Pancreas (tissue), 10 donors: ENCODE data around the gene LRRC26. TPM values are rescaled to one million over a fixed set of nuclear protein-coding genes. Genes with fewer than 3 reads are reported as not detected.

Experiments used
- ATAC-seq, 4 donors: fragments of 200-7000 bp; cut with Tn5 transposase; one replicate each; pipeline versions ENCODE4 v1.8.0 to v1.9.1; 2020; ENCODE audit warnings: mild to moderate bottlenecking in 4 of 4, moderate library complexity in 4 of 4
- DNase-seq, 6 donors: peaks; one replicate each; pipeline ENCODE4 v3.0.0-alpha.2; 2020
- FAIRE-seq: peaks from 2 replicates; lab custom pipeline; 2012; peaks lifted over from hg19 to GRCh38; lab: Jason Lieb, UNC
- H3K27ac ChIP-seq, 4 donors: fragments of 200-600 bp; sonication (generic); 1 replicate in 3 of 4; 2 replicates in 1 of 4; pipeline versions ENCODE4 v1.5.0 to v1.8.0; 2020
- H3K27me3 ChIP-seq, 4 donors: fragments of 200-600 bp; one replicate each; pipeline ENCODE4 v1.8.0; 2021
- H3K36me3 ChIP-seq, 3 donors: fragments of 200-600 bp; sonication (generic) in 1 of 3; one replicate each; pipeline versions ENCODE4 v1.5.0 to v1.8.0; 2020 to 2021
- H3K4me1 ChIP-seq, 3 donors: fragments of 200-600 bp; one replicate each; pipeline ENCODE4 v1.8.0; 2021
- H3K4me3 ChIP-seq, 4 donors: fragments of 200-600 bp; sonication (generic) in 2 of 4; one replicate each; pipeline versions ENCODE4 v1.5.0 to v1.8.0; 2020 to 2021
- H3K9me3 ChIP-seq, 4 donors: fragments of 200-600 bp; one replicate each; pipeline ENCODE4 v1.8.0; 2021
- WGBS, 2 donors: extraction: QIAGEN DNeasy Blood & Tissue Kit; methylation state at CpG; one replicate each; pipeline ENCODE4 v1.1.7; 2013; 5-methylcytosine and 5-hydroxymethylcytosine counted together
- intact Hi-C, 3 donors: fragments of 100-400 bp; cut with DNase I; formaldehyde crosslinking; loops; one replicate each; pipeline versions ENCODE4 v1.11.1 to v1.14.2; 2022
- polyA plus RNA-seq, 2 donors: library from polyadenylated mRNA; stranded (reverse); fragments of 200-250 nt; gene quantifications; one replicate each; pipeline ENCODE4 v1.2.3, GENCODE V29; 2013
- total RNA-seq, 6 donors: library from RNA; stranded (reverse); fragmentation: NEBNext Ultra II Directional in 4 of 6; extraction: Animal tissue kit (Norgen Biotek cat#: 25700) in 4 of 6; gene quantifications; one replicate each; pipeline versions ENCODE4 v1.2.1 to v1.2.4, GENCODE V29; 2021 to 2023
- TF ChIP-seq, protein P1 (sequence below), 4 donors: fragments of 200-600 bp; sonication (generic) in 3 of 4; IDR thresholded peaks; one replicate each; pipeline versions ENCODE4 v1.5.0 to v1.8.0; 2021; ENCODE audit warnings: antibody characterized with exemption in 4 of 4
- donor health status: healthy with polysubstance abuse.
- donor health status: DM: no; HTN: no; CAD: no; lungs with moderate emphysema.
- donor health status: DM: no; HTN: no; CAD: no.
- donor health status: control.
- donor health status: control.
- donor health status: Bipolar disorder and iron deficiency.
- donor health status: DM: yes; HTN: yes; CAD: no.
- donor health status: DM: no; HTN: no; CAD: no.
- donor health status: DM: no; HTN: no; CAD: no.
- donor health status: DM: yes; HTN: yes; CAD: no.

Gene LRRC26
- total and polyA plus RNA-seq, 8 donors: 0.28 to 0.90 (median 0.49) TPM; not detected in 2

DNA sequence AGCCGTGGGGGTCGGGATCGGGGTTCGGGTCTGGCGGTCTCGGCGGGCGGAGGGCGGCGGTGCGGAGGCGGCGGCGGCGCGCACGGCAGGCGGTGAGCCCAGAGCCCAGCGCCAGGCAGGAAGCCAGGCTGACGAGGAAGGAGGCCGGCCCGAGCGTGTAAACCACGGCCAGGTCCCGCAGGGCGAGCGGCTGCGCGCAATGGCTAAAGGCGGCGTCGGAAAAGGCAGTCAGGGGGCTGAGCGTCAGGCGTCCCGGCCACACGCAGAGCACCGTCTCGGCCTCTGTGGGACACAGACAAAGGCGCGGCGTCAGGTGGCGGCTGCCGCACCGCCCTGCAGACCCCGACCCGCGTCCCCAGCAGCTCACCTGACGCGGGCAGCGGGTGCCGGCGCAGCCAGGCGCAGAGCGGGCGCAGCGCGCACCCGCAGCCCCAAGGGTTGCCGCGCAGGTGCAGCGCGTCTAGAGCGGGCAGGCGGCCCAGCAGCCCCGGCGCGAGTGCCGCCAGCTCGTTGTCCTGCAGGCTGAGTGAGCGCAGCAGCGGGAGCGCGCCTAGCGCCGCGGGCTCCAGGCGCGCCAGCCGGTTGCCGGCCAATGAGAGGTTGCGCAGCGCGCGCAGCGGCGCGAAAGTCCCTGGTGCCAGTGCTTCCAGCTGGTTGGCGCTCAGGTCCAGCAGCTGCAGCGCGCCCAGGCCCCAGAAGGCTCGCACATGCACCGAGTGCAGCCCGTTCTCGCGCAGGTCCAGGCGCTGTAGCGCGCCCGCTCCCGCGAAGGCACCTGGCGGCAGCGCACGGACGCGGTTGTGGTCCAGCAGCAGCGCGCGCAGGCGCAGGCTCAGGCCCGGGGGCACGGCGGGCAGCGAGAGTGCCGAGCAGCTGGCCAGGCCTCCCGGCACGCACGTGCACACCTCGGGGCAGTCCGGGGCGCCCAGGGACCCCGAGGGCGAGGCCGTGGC is 671 bp downstream of the LRRC26 start:
- Histone ChIP-seq H3K27me3 (no peaks in the 10 kb centered on the region), H3K27ac (no peak overlapping the region), H3K4me1 (peaks cover 6 to 14% (median 13%) of the 10 kb centered on the region in 3 donors), H3K36me3 (no peaks in the 10 kb centered on the region), H3K4me3 (peak overlapping the region; percentile 6 to 47 (median 31)), H3K9me3 (no peaks in the 10 kb centered on the region)
- FAIRE-seq (no peak), DNase-seq (peak in 5 of 6 donors; percentile 57 to 80 (median 69)), ATAC-seq (peak; percentile 63 to 82 (median 80))
- intact Hi-C loops: no loop called here
- TF ChIP-seq, protein P1, sequence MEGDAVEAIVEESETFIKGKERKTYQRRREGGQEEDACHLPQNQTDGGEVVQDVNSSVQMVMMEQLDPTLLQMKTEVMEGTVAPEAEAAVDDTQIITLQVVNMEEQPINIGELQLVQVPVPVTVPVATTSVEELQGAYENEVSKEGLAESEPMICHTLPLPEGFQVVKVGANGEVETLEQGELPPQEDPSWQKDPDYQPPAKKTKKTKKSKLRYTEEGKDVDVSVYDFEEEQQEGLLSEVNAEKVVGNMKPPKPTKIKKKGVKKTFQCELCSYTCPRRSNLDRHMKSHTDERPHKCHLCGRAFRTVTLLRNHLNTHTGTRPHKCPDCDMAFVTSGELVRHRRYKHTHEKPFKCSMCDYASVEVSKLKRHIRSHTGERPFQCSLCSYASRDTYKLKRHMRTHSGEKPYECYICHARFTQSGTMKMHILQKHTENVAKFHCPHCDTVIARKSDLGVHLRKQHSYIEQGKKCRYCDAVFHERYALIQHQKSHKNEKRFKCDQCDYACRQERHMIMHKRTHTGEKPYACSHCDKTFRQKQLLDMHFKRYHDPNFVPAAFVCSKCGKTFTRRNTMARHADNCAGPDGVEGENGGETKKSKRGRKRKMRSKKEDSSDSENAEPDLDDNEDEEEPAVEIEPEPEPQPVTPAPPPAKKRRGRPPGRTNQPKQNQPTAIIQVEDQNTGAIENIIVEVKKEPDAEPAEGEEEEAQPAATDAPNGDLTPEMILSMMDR (IDR thresholded peaks at IDR 0.05): no peak
- WGBS, 2 donors: 0% methylated on average over 103 to 124 of the region's 124 CpGs

DNA sequence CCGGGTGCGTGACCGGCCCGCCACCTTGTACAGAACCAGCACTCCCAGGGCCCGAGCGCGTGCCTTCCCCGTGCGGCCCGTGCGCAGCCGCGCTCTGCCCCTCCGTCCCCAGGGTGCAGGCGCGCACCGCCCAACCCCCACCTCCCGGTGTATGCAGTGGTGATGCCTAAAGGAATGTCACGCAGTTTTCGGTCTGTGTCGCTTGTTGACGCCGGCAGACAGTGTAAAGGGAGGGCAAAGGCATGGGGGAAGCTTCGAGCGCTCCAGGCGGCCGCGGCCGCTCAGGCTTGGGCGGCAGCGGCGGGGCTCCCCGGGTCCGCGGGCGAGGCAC is 1.3 kb downstream of the LRRC26 start:
- Histone ChIP-seq H3K27ac (no peak overlapping the region), H3K4me3 (peak overlapping the region; percentile 6 to 47 (median 31)), H3K4me1 (peaks cover 6 to 14% (median 13%) of the 10 kb centered on the region in 3 donors), H3K27me3 (peaks cover 0 to 4% (median 0%) of the 10 kb centered on the region in 4 donors), H3K9me3 (no peaks in the 10 kb centered on the region), H3K36me3 (no peaks in the 10 kb centered on the region)
- FAIRE-seq (no peak), DNase-seq (no peak), ATAC-seq (peak; percentile 2 to 20 (median 12))
- intact Hi-C loops: no loop called here
- TF ChIP-seq, protein P1 (IDR thresholded peaks at IDR 0.05): no peak
- 0% methylated on average over 35 to 36 of the region's 36 CpGs for WGBS, 2 donors

DNA sequence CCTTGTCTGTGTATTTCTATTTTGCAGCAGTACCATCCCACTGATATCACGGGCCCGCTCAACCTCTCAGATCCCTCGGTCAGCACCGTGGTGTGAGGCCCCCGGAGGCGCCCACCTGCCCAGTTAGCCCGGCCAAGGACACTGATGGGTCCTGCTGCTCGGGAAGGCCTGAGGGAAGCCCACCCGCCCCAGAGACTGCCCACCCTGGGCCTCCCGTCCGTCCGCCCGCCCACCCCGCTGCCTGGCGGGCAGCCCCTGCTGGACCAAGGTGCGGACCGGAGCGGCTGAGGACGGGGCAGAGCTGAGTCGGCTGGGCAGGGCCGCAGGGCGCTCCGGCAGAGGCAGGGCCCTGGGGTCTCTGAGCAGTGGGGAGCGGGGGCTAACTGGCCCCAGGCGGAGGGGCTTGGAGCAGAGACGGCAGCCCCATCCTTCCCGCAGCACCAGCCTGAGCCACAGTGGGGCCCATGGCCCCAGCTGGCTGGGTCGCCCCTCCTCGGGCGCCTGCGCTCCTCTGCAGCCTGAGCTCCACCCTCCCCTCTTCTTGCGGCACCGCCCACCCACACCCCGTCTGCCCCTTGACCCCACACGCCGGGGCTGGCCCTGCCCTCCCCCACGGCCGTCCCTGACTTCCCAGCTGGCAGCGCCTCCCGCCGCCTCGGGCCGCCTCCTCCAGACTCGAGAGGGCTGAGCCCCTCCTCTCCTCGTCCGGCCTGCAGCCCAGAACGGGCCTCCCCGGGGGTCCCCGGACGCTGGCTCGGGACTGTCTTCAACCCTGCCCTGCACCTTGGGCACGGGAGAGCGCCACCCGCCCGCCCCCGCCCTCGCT is 1.9 kb downstream of the LRRC26 start:
- ATAC-seq (peak; percentile 1 to 56 (median 6)), DNase-seq (no peak), FAIRE-seq (no peak)
- Histone ChIP-seq H3K27ac (no peak overlapping the region), H3K36me3 (no peaks in the 10 kb centered on the region), H3K27me3 (peaks cover 0 to 4% (median 0%) of the 10 kb centered on the region in 4 donors), H3K4me3 (peak overlapping the region in 3 of 4 donors; percentile 26 to 47 (median 36)), H3K4me1 (peaks cover 6 to 19% (median 13%) of the 10 kb centered on the region in 3 donors), H3K9me3 (no peaks in the 10 kb centered on the region)
- intact Hi-C loops: no loop called here
- TF ChIP-seq, protein P1 (IDR thresholded peaks at IDR 0.05): no peak
- 4 to 9% methylated on average over 38 to 57 of the region's 57 CpGs for WGBS, 2 donors

DNA sequence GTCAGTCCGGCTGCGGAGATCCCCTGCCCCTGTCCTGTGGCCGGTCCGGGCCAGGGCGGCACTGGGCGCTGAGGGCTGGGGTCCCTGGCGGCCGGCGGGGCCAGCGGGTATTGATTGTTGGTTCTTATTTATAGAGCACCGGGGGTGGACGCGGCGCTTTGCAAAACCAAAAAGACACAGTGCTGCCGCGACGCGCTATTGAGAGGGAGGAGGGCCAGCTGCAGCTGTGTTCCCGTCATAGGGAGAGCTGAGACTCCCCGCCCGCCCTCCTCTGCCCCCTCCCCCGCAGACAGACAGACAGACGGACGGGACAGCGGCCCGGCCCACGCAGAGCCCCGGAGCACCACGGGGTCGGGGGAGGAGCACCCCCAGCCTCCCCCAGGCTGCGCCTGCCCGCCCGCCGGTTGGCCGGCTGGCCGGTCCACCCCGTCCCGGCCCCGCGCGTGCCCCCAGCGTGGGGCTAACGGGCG is 2.5 kb downstream of the LRRC26 start:
- Histone ChIP-seq H3K27ac (no peak overlapping the region), H3K9me3 (no peaks in the 10 kb centered on the region), H3K4me1 (peaks cover 6 to 21% (median 15%) of the 10 kb centered on the region in 3 donors), H3K36me3 (no peaks in the 10 kb centered on the region), H3K27me3 (peaks cover 0 to 4% (median under 1%) of the 10 kb centered on the region in 4 donors), H3K4me3 (peak overlapping the region in 1 of 4 donors; percentile 47)
- intact Hi-C loops: no loop called here
- WGBS, 2 donors: 22 to 27% methylated on average over 25 to 44 of the region's 44 CpGs
- DNase-seq (no peak), ATAC-seq (no peak), FAIRE-seq (no peak)
- TF ChIP-seq, protein P1 (IDR thresholded peaks at IDR 0.05): no peak
